GM12874 (cell line): ENCODE data around the gene LRRC2.

Source experiments
- CTCF ChIP-seq: IDR thresholded peaks from 2 replicates; pipeline ENCODE4 v1.5.1; 2011; ENCODE audit warnings: low read depth, mild to moderate bottlenecking, control low read depth, low read length, moderate library complexity; ENCODE audit not compliant: insufficient read depth

LRRC2 gene

GRCh38 chr3:46466273-46466672 lies 99.8 kb downstream of the LRRC2 start:
- no peak for TF ChIP-seq CTCF
